Measurements from ENCODE around the gene GBA2.

GRCh38 chr9:35792826-35793225 is 43.8 kb upstream of the GBA2 start:
- TF ChIP-seq CTCF (IDR thresholded peaks at IDR 0.05) = no peak
- TF ChIP-seq POLR2A (IDR thresholded peaks at IDR 0.05) = no peak
